ENCODE data around the gene ARHGAP42.

The ARHGAP42 gene

GRCh38 chr11:100756559-100756958, 69.5 kb downstream of the ARHGAP42 start:
- no peak overlapping the region for H3K27ac ChIP-seq (ENCODE audit: low read depth, low read length, poor library complexity, severe bottlenecking)
- no peak overlapping the region for H3K9ac ChIP-seq (ENCODE audit: low read length)
- H3K4me2 ChIP-seq (ENCODE audit: low read length): no peak overlapping the region
- TF ChIP-seq, protein P1, sequence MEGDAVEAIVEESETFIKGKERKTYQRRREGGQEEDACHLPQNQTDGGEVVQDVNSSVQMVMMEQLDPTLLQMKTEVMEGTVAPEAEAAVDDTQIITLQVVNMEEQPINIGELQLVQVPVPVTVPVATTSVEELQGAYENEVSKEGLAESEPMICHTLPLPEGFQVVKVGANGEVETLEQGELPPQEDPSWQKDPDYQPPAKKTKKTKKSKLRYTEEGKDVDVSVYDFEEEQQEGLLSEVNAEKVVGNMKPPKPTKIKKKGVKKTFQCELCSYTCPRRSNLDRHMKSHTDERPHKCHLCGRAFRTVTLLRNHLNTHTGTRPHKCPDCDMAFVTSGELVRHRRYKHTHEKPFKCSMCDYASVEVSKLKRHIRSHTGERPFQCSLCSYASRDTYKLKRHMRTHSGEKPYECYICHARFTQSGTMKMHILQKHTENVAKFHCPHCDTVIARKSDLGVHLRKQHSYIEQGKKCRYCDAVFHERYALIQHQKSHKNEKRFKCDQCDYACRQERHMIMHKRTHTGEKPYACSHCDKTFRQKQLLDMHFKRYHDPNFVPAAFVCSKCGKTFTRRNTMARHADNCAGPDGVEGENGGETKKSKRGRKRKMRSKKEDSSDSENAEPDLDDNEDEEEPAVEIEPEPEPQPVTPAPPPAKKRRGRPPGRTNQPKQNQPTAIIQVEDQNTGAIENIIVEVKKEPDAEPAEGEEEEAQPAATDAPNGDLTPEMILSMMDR (IDR thresholded peaks at IDR 0.05; ENCODE audit: low read length): no peak
- TF ChIP-seq EZH2 (IDR thresholded peaks at IDR 0.05; ENCODE audit: borderline replicate concordance, low read length): no peak
- no peak overlapping the region for H2AFZ ChIP-seq (ENCODE audit: low read length)
- no peaks in the 10 kb centered on the region for H3K9me3 ChIP-seq (ENCODE audit: low read length)
- no peaks in the 10 kb centered on the region for H3F3A ChIP-seq (ENCODE audit: insufficient read depth, low read length)
- H3K79me2 ChIP-seq (ENCODE audit: insufficient read depth, low read length): no peaks in the 10 kb centered on the region
- H4K20me1 ChIP-seq (ENCODE audit: insufficient read depth, low read length): 0 out of 2 replicates have a peak, but pooled peaks cover 2% of the 10 kb centered on the region
- no peaks in the 10 kb centered on the region for H3K9me2 ChIP-seq (ENCODE audit: low read depth, low read length)
- H3K27me3 ChIP-seq (ENCODE audit: insufficient read depth, low read length): no peaks in the 10 kb centered on the region
- H3K4me1 ChIP-seq (ENCODE audit: insufficient read depth, low read length, severe bottlenecking): no peaks in the 10 kb centered on the region
- H3K36me3 ChIP-seq (ENCODE audit: insufficient read depth, low read length): no peaks in the 10 kb centered on the region
- no peak overlapping the region for H3K4me3 ChIP-seq (ENCODE audit: low read depth, low read length, poor library complexity, severe bottlenecking)

- H3K9ac ChIP-seq (ENCODE audit: low read length): no peak overlapping the region
- no peak for TF ChIP-seq EZH2 (IDR thresholded peaks at IDR 0.05; ENCODE audit: borderline replicate concordance, low read length)
- TF ChIP-seq, protein P1 (IDR thresholded peaks at IDR 0.05; ENCODE audit: low read length): no peak
- H3K27me3 ChIP-seq (ENCODE audit: insufficient read depth, low read length): no peaks in the 10 kb centered on the region
- H3K4me3 ChIP-seq (ENCODE audit: low read depth, low read length, poor library complexity, severe bottlenecking): no peak overlapping the region
- H3K27ac ChIP-seq (ENCODE audit: low read depth, low read length, poor library complexity, severe bottlenecking): no peak overlapping the region
- H3F3A ChIP-seq (ENCODE audit: insufficient read depth, low read length): no peaks in the 10 kb centered on the region
- H3K9me3 ChIP-seq (ENCODE audit: low read length): no peaks in the 10 kb centered on the region
- no peaks in the 10 kb centered on the region for H3K79me2 ChIP-seq (ENCODE audit: insufficient read depth, low read length)
- 0 out of 2 replicates have a peak, but pooled peaks cover 2% of the 10 kb centered on the region for H4K20me1 ChIP-seq (ENCODE audit: insufficient read depth, low read length)
- no peaks in the 10 kb centered on the region for H3K36me3 ChIP-seq (ENCODE audit: insufficient read depth, low read length)
- no peak overlapping the region for H2AFZ ChIP-seq (ENCODE audit: low read length)
- H3K9me2 ChIP-seq (ENCODE audit: low read depth, low read length): no peaks in the 10 kb centered on the region
- no peaks in the 10 kb centered on the region for H3K4me1 ChIP-seq (ENCODE audit: insufficient read depth, low read length, severe bottlenecking)
- no peak overlapping the region for H3K4me2 ChIP-seq (ENCODE audit: low read length)
These were observed 70.6 kb downstream of the ARHGAP42 start for GRCh38 chr11:100757646-100758045.

DNA sequence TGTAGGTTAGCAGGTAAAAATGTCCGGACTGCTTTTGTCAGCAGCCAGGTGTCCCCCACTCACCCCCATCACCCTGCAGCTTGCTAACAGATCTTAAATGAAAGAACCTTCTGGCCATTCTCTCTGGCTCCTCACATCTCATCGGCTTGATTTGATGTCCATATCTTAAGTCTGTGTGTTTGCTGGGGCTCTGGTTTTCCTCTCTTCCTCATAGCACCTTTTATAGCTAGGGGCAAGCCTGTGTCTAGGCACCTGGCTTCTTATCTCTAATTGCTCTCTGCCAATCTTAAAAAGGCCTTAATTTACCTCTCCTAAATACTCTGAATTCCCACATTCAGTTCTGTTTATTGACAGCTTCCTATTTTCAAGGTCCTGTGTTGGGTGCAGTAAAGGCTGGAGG, 72.0 kb downstream of the ARHGAP42 start:
- no peak overlapping the region for H2AFZ ChIP-seq (ENCODE audit: low read length)
- H3K9ac ChIP-seq (ENCODE audit: low read length): no peak overlapping the region
- H3K36me3 ChIP-seq (ENCODE audit: insufficient read depth, low read length): no peaks in the 10 kb centered on the region
- no peaks in the 10 kb centered on the region for H3K9me2 ChIP-seq (ENCODE audit: low read depth, low read length)
- H3K4me1 ChIP-seq (ENCODE audit: insufficient read depth, low read length, severe bottlenecking): no peaks in the 10 kb centered on the region
- H4K20me1 ChIP-seq (ENCODE audit: insufficient read depth, low read length): 0 out of 2 replicates have a peak, but pooled peaks cover 2% of the 10 kb centered on the region
- no peak overlapping the region for H3K27ac ChIP-seq (ENCODE audit: low read depth, low read length, poor library complexity, severe bottlenecking)
- TF ChIP-seq, protein P1 (IDR thresholded peaks at IDR 0.05; ENCODE audit: low read length): no peak
- no peak for TF ChIP-seq EZH2 (IDR thresholded peaks at IDR 0.05; ENCODE audit: borderline replicate concordance, low read length)
- H3K4me3 ChIP-seq (ENCODE audit: low read depth, low read length, poor library complexity, severe bottlenecking): no peak overlapping the region
- no peaks in the 10 kb centered on the region for H3K27me3 ChIP-seq (ENCODE audit: insufficient read depth, low read length)
- no peaks in the 10 kb centered on the region for H3F3A ChIP-seq (ENCODE audit: insufficient read depth, low read length)
- H3K4me2 ChIP-seq (ENCODE audit: low read length): no peak overlapping the region
- H3K79me2 ChIP-seq (ENCODE audit: insufficient read depth, low read length): no peaks in the 10 kb centered on the region
- no peaks in the 10 kb centered on the region for H3K9me3 ChIP-seq (ENCODE audit: low read length)

All from OCI-LY1 (cell line).